AG09309 (cell line): ENCODE data around the gene S100A7.

Source experiments
- DNase-seq: peaks from one replicate; pipeline ENCODE4 v3.0.0-alpha.2; 2010; ENCODE audit warnings: low read depth
- H3K4me3 ChIP-seq: 2 replicates; pipeline ENCODE4 v1.5.1; 2011; ENCODE audit warnings: mild to moderate bottlenecking, low read depth, low read length, moderate library complexity; ENCODE audit not compliant: control insufficient read depth
- CTCF ChIP-seq: IDR thresholded peaks from 2 replicates; pipeline ENCODE4 v1.5.1; 2011; ENCODE audit warnings: mild to moderate bottlenecking, low read depth, low read length, inconsistent platforms; ENCODE audit not compliant: insufficient read depth, control insufficient read depth; ENCODE audit errors: missing control alignments

S100A7 gene

GRCh38 chr1:153505576-153505975, 45.1 kb upstream of the S100A7 start:
- no peak for TF ChIP-seq CTCF
- no peak overlapping the region for H3K4me3 ChIP-seq
- DNase-seq = no peak

GRCh38 chr1:153503766-153504165, 43.3 kb upstream of the S100A7 start:
- no peak for TF ChIP-seq CTCF
- H3K4me3 ChIP-seq = no peak overlapping the region
- no peak for DNase-seq

GRCh38 chr1:153498746-153499145, 38.3 kb upstream of the S100A7 start:
- DNase-seq = no peak
- no peak for TF ChIP-seq CTCF
- H3K4me3 ChIP-seq = no peak overlapping the region

- no peak for TF ChIP-seq CTCF
- no peak for DNase-seq
- no peak overlapping the region for H3K4me3 ChIP-seq
Observed at GRCh38 chr1:153495536-153495935, 35.1 kb upstream of the S100A7 start.

GRCh38 chr1:153494976-153495535, 34.6 kb upstream of the S100A7 start:
- no peak overlapping the region for H3K4me3 ChIP-seq
- no peak for DNase-seq
- TF ChIP-seq CTCF = peak; percentile 96

- TF ChIP-seq CTCF = no peak
- DNase-seq = no peak
- no peak overlapping the region for H3K4me3 ChIP-seq
Observed at GRCh38 chr1:153493343-153493960, 33.0 kb upstream of the S100A7 start.
